Type B pancreatic cell (in vitro differentiated cells): Measurements from ENCODE around the gene CATSPERZ. TPM values are rescaled to one million over a fixed set of nuclear protein-coding genes. Genes with fewer than 3 reads are reported as not detected.
"Not testable (repeated sequence)": the region's sequence is repeated elsewhere in the genome, so short reads cannot be mapped to it uniquely, and the experiment has no call there.

ENCODE experiments used
- DNase-seq: peaks from one replicate; pipeline ENCODE4 v3.0.0; 2021; ENCODE audit warnings: mixed read lengths; ENCODE audit not compliant: unreplicated experiment; ENCODE audit errors: extremely low spot score
- H3K27ac Mint-ChIP-seq: 2 replicates; pipeline ENCODE4 v1.8.0; 2021; ENCODE audit warnings: mild to moderate bottlenecking, mixed read lengths
- H3K27me3 Mint-ChIP-seq: 2 replicates; pipeline ENCODE4 v1.8.0; 2021; ENCODE audit warnings: mixed read lengths
- H3K36me3 Mint-ChIP-seq: 2 replicates; pipeline ENCODE4 v1.8.0; 2021; ENCODE audit warnings: mixed read lengths
- H3K4me1 Mint-ChIP-seq: one replicate; pipeline ENCODE4 v1.8.0; 2021; ENCODE audit warnings: mixed read lengths; ENCODE audit not compliant: unreplicated experiment
- H3K4me3 Mint-ChIP-seq: 2 replicates; pipeline ENCODE4 v1.8.0; 2021; ENCODE audit warnings: mild to moderate bottlenecking, mixed read lengths
- H3K9me3 Mint-ChIP-seq: 2 replicates; pipeline ENCODE4 v1.8.0; 2021; ENCODE audit warnings: mixed read lengths
- total RNA-seq: library from RNA; stranded (reverse); gene quantifications from 2 replicates; pipeline ENCODE4 v1.2.1, GENCODE V29; 2021; ENCODE audit warnings: low replicate concordance
- TF ChIP-seq, protein P1 (sequence below): fragments of 200-600 bp; sonication (generic); conservative IDR thresholded peaks from 2 replicates; pipeline ENCODE4 v1.5.0; 2021; ENCODE audit warnings: antibody characterized with exemption, mild to moderate bottlenecking

CATSPERZ gene
- total RNA-seq, 1 donor from 2014 or later, result not detected

DNA sequence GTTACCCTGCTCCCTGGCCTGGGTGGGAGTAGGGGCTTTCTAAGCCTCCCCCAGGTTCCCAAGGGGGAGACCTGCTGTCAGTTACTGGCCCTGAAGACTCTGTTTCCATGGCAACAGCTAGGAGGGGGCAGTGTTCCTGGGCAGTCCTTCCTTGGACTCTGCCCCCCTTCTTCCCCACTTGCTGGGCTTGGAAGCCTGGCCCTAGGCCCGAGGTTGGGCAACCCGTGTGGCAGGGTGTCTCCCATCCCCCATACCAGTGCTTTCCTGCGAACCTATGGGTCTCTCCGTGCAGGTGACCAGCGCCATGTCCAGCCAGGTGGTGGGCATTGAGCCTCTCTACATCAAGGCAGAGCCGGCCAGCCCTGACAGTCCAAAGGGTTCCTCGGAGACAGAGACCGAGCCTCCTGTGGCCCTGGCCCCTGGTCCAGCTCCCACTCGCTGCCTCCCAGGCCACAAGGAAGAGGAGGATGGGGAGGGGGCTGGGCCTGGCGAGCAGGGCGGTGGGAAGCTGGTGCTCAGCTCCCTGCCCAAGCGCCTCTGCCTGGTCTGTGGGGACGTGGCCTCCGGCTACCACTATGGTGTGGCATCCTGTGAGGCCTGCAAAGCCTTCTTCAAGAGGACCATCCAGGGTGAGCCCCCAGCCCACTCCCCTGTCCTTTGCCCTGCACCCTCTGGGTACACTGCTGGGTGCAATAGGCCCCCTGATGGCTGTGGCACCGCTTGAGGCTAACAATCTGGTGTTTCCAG lies 6.9 kb downstream of the CATSPERZ start:
- Mint-ChIP-seq H3K4me1 (peaks cover 21% of the 10 kb centered on the region), H3K27me3 (peaks cover under 1% of the 10 kb centered on the region), H3K9me3 (no peaks in the 10 kb centered on the region), H3K36me3 (no peaks in the 10 kb centered on the region), H3K4me3 (peak overlapping the region; percentile 96), H3K27ac (no peak overlapping the region)
- TF ChIP-seq, protein P1, sequence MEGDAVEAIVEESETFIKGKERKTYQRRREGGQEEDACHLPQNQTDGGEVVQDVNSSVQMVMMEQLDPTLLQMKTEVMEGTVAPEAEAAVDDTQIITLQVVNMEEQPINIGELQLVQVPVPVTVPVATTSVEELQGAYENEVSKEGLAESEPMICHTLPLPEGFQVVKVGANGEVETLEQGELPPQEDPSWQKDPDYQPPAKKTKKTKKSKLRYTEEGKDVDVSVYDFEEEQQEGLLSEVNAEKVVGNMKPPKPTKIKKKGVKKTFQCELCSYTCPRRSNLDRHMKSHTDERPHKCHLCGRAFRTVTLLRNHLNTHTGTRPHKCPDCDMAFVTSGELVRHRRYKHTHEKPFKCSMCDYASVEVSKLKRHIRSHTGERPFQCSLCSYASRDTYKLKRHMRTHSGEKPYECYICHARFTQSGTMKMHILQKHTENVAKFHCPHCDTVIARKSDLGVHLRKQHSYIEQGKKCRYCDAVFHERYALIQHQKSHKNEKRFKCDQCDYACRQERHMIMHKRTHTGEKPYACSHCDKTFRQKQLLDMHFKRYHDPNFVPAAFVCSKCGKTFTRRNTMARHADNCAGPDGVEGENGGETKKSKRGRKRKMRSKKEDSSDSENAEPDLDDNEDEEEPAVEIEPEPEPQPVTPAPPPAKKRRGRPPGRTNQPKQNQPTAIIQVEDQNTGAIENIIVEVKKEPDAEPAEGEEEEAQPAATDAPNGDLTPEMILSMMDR, result no peak
- DNase-seq, result no peak

DNA sequence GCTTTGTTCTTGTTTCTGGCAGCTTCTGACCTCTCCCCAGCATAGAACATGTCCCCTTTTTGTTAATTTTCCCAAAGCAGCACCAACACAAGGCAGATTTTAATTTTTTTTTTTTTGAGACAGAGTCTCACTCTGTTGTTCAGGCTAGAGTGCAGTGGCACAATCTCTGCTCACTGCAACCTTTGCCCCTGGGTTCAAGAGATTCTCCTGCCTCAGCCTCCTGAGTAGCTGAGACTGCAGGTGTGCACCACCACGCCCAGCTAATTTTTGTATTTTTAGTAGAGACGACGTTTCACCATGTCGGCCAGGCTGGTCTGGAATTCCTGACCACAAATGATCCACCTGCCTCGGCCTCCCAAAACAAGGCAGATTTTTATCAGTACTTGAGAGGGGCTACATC lies 7.6 kb downstream of the CATSPERZ start:
- H3K27me3 Mint-ChIP-seq, DNase-seq, H3K36me3 Mint-ChIP-seq, H3K9me3 Mint-ChIP-seq: not testable (repeated sequence)
- peak overlapping the region; percentile 18 for H3K4me3 Mint-ChIP-seq
- peak overlapping the region; percentile 26 for H3K27ac Mint-ChIP-seq
- H3K4me1 Mint-ChIP-seq, result peaks cover 21% of the 10 kb centered on the region

DNA sequence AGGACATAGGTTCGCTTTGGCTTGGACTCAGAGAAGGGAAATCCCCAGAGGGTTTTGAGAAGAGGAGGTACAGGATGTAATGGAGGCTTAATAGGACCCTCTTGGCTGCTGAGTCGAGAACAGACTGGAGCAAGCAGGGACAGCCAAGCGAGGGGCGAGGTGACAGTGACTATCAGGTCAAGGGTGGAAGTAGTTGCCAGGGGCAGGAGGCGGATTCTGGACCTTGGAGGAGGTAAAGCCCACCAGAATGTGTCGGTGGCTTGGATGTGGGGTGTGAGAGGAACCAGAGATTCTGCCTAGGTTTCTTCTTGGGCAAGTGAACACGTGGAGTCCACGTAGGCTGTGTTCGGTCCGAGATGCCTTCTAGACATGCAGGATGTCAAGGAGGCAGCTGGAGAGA lies 12.8 kb downstream of the CATSPERZ start:
- DNase-seq, result no peak
- H3K9me3 Mint-ChIP-seq, result no peaks in the 10 kb centered on the region
- peaks cover 5% of the 10 kb centered on the region for H3K36me3 Mint-ChIP-seq
- H3K27ac Mint-ChIP-seq, result peak overlapping the region; percentile 81
- H3K27me3 Mint-ChIP-seq, result no peaks in the 10 kb centered on the region
- TF ChIP-seq, protein P1, result no peak
- peak overlapping the region; percentile 60 for H3K4me3 Mint-ChIP-seq
- H3K4me1 Mint-ChIP-seq, result peaks cover 10% of the 10 kb centered on the region

DNA sequence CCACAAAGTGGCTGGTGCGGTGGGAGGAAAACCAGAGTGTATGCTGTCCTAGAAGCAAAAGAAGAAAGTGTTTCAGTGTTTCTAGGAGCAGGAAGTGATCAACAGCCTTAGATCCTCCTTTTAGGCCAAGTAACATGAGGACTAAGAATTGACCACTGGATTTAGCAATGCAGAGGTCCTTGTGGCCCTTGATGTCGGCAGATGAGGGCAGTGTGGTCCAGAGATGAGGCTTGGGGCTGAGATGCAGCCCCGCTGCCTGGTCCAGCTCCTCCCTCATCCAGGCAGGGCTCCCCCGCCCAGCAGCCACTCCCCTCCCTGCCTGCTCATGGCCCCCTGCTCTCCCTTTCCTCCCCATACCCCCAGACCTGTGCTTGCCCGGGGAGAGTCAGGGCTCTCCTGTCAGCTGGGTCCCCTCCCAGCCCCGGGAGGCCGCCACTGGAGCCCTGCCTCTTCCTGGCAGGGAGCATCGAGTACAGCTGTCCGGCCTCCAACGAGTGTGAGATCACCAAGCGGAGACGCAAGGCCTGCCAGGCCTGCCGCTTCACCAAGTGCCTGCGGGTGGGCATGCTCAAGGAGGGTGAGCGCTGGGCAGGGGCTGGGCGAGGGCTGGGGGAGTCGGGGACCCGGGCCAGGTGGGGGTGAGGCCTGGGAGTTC lies 13.5 kb downstream of the CATSPERZ start:
- Mint-ChIP-seq H3K36me3 (peaks cover 5% of the 10 kb centered on the region), H3K9me3 (no peaks in the 10 kb centered on the region), H3K27me3 (no peaks in the 10 kb centered on the region), H3K27ac (peak overlapping the region; percentile 81), H3K4me1 (peaks cover 10% of the 10 kb centered on the region), H3K4me3 (peak overlapping the region; percentile 60)
- TF ChIP-seq, protein P1, result no peak
- no peak for DNase-seq

DNA sequence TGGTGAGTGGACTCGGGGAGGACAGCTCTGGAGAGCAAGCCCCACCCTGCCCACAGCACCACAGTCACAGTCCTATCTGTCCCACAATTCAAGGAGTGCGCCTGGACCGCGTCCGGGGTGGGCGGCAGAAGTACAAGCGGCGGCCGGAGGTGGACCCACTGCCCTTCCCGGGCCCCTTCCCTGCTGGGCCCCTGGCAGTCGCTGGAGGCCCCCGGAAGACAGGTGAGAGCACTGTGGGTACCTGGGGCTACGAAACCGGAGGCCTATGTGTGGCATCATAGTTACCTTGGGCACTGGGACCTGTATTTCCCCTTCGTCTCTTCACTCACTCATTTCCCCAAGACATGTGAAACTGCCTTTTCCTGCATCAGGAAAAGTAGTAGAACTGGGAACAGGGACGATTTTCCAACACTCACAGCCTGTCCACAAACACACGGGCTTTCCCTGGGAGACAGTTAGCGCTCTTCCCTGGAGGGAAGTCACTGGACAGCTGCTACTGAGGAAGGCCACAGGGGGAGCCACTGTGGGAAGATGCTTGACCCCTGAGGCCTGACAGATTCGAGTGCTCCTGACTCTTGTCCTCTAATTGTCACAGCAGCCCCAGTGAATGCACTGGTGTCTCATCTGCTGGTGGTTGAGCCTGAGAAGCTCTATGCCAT lies 14.1 kb downstream of the CATSPERZ start:
- H3K4me1 Mint-ChIP-seq, result peaks cover 14% of the 10 kb centered on the region
- H3K27ac Mint-ChIP-seq, result peak overlapping the region; percentile 59

More for the DNA sequence above, 14.1 kb downstream of the CATSPERZ start:
- Mint-ChIP-seq H3K36me3 (peaks cover 5% of the 10 kb centered on the region), H3K27me3 (no peaks in the 10 kb centered on the region), H3K9me3 (no peaks in the 10 kb centered on the region), H3K4me3 (peak overlapping the region; percentile 44)
- TF ChIP-seq, protein P1, result peak; percentile 28
- DNase-seq, result no peak
